Trophoblast cell (in vitro differentiated cells and primary cell): ENCODE data around the gene FLYWCH1.

Source experiments
- DNase-seq, 2 donors: peaks; one replicate each; pipeline ENCODE4 v3.0.0-alpha.2; 2016
- H2AFZ ChIP-seq: 2 replicates; pipeline ENCODE4 v1.6.1; 2013; ENCODE audit warnings: low read length, moderate library complexity, mild to moderate bottlenecking; ENCODE audit not compliant: insufficient read depth, poor library complexity
- H2AK5ac ChIP-seq: 2 replicates; pipeline ENCODE4 v1.6.1; 2013; ENCODE audit warnings: mild to moderate bottlenecking, low read length
- H2BK120ac ChIP-seq: 2 replicates; pipeline ENCODE4 v1.6.1; 2013; ENCODE audit warnings: low read length, mild to moderate bottlenecking, moderate library complexity; ENCODE audit not compliant: insufficient read depth, poor library complexity
- H2BK12ac ChIP-seq: 2 replicates; pipeline ENCODE4 v1.6.1; 2013; ENCODE audit warnings: mild to moderate bottlenecking, low read length, moderate library complexity
- H2BK5ac ChIP-seq: 2 replicates; pipeline ENCODE4 v1.6.1; 2013; ENCODE audit warnings: low read length, low read depth, moderate library complexity, mild to moderate bottlenecking; ENCODE audit not compliant: poor library complexity
- H3K14ac ChIP-seq: 2 replicates; pipeline ENCODE4 v1.6.1; 2013; ENCODE audit warnings: mild to moderate bottlenecking, low read length
- H3K18ac ChIP-seq: 2 replicates; pipeline ENCODE4 v1.6.1; 2013; ENCODE audit warnings: mild to moderate bottlenecking, low read length
- H3K23ac ChIP-seq: 2 replicates; pipeline ENCODE4 v1.6.1; 2013; ENCODE audit warnings: low read length
- H3K27ac ChIP-seq: 2 replicates; pipeline ENCODE4 v1.5.1; 2013; ENCODE audit warnings: low read depth, mild to moderate bottlenecking, inconsistent platforms, low read length, moderate library complexity
- H3K27me3 ChIP-seq: 2 replicates; pipeline ENCODE4 v1.6.1; 2013; ENCODE audit warnings: inconsistent platforms, mild to moderate bottlenecking, low read length, moderate library complexity; ENCODE audit not compliant: insufficient read depth
- H3K36me3 ChIP-seq, 2 experiments: 1 replicate in 1 of 2; 2 replicates in 1 of 2; pipeline ENCODE4 v1.6.1; 2013; ENCODE audit warnings: low read length in 2 of 2, mild to moderate bottlenecking in 2 of 2, moderate library complexity in 1 of 2; ENCODE audit not compliant: insufficient read depth in 2 of 2, control insufficient read depth in 1 of 2
- H3K4ac ChIP-seq: 2 replicates; pipeline ENCODE4 v1.6.1; 2013; ENCODE audit warnings: low read depth, mild to moderate bottlenecking, low read length, moderate library complexity
- H3K4me1 ChIP-seq, 2 experiments: 1 replicate in 1 of 2; 2 replicates in 1 of 2; pipeline ENCODE4 v1.6.1; 2013; ENCODE audit warnings: low read length in 2 of 2, mild to moderate bottlenecking in 2 of 2, moderate library complexity in 1 of 2; ENCODE audit not compliant: insufficient read depth in 2 of 2, control insufficient read depth in 1 of 2
- H3K4me2 ChIP-seq: 2 replicates; pipeline ENCODE4 v1.6.1; 2013; ENCODE audit warnings: inconsistent platforms, mild to moderate bottlenecking, low read length, moderate library complexity
- H3K4me3 ChIP-seq: 2 replicates; pipeline ENCODE4 v1.5.1; 2013; ENCODE audit warnings: mild to moderate bottlenecking, low read depth, low read length, inconsistent platforms
- H3K79me1 ChIP-seq: one replicate; pipeline ENCODE4 v1.6.1; 2013; ENCODE audit warnings: low read length
- H3K79me2 ChIP-seq: 2 replicates; pipeline ENCODE4 v1.6.1; 2013; ENCODE audit warnings: low read length, mild to moderate bottlenecking; ENCODE audit not compliant: control insufficient read depth, insufficient read depth, poor library complexity
- H3K9ac ChIP-seq: 2 replicates; pipeline ENCODE4 v1.6.1; 2013; ENCODE audit warnings: mild to moderate bottlenecking, low read length
- H3K9me3 ChIP-seq: 2 replicates; pipeline ENCODE4 v1.6.1; 2013; ENCODE audit warnings: low read depth, mild to moderate bottlenecking, control low read depth, inconsistent platforms, low read length; ENCODE audit not compliant: insufficient read depth
- H4K12ac ChIP-seq: 2 replicates; pipeline ENCODE4 v1.6.1; 2013; ENCODE audit warnings: low read depth, mild to moderate bottlenecking, low read length, moderate library complexity
- H4K8ac ChIP-seq: 2 replicates; pipeline ENCODE4 v1.6.1; 2013; ENCODE audit warnings: low read depth, mild to moderate bottlenecking, low read length, moderate library complexity
- H4K91ac ChIP-seq: one replicate; pipeline ENCODE4 v1.6.1; 2013; ENCODE audit warnings: low read depth, mild to moderate bottlenecking, low read length, moderate library complexity
- WGBS: extraction: QIAGEN DNeasy Blood & Tissue Kit; methylation state at CpG from one replicate; pipeline ENCODE4 v1.1.7; 2013; ENCODE audit warnings: missing lambda C conversion rate; ENCODE audit not compliant: insufficient read length, insufficient coverage; ENCODE audit errors: extremely low coverage; 5-methylcytosine and 5-hydroxymethylcytosine counted together

Gene FLYWCH1

GRCh38 chr16:2962334-2963073 is 50.8 kb downstream of the FLYWCH1 start:
- H3K14ac ChIP-seq, result no peak overlapping the region

GRCh38 chr16:2963074-2963722 is 51.5 kb downstream of the FLYWCH1 start:
- H2AK5ac ChIP-seq, result no peak overlapping the region
- H4K8ac ChIP-seq, result no peak overlapping the region
- H2AFZ ChIP-seq, result peak overlapping the region; percentile 38
- H3K9ac ChIP-seq, result no peak overlapping the region
- H4K91ac ChIP-seq, result no peak overlapping the region
- H3K4me2 ChIP-seq, result peak overlapping the region; percentile 90
- no peak overlapping the region for H3K14ac ChIP-seq
- H3K79me1 ChIP-seq, result peaks cover 2% of the 10 kb centered on the region
- peak overlapping the region; percentile 41 for H3K4me3 ChIP-seq
- no peak overlapping the region for H4K12ac ChIP-seq
- peaks cover 7 to 17% of the 10 kb centered on the region in 2 experiments for H3K4me1 ChIP-seq
- no peak overlapping the region for H2BK120ac ChIP-seq
- peaks cover 3% of the 10 kb centered on the region for H3K27me3 ChIP-seq
- H3K4ac ChIP-seq, result no peak overlapping the region
- no peak overlapping the region for H3K18ac ChIP-seq
- no peak overlapping the region for H3K23ac ChIP-seq
- H2BK12ac ChIP-seq, result no peak overlapping the region
- no peaks in the 10 kb centered on the region for H3K36me3 ChIP-seq
- H2BK5ac ChIP-seq, result no peak overlapping the region
- H3K79me2 ChIP-seq, result no peaks in the 10 kb centered on the region
- H3K27ac ChIP-seq, result no peak overlapping the region
- WGBS, result no CpG with 5 or more reads among the region's 40 CpGs
- no peak for DNase-seq
- H3K9me3 ChIP-seq, result no peaks in the 10 kb centered on the region

More at GRCh38 chr16:2962334-2963073, 50.8 kb downstream of the FLYWCH1 start:
- Histone ChIP-seq H3K4me1 (peaks cover 7 to 17% of the 10 kb centered on the region in 2 experiments), H3K36me3 (no peaks in the 10 kb centered on the region), H3K9me3 (no peaks in the 10 kb centered on the region), H3K4me3 (no peak overlapping the region), H3K79me1 (peaks cover 2% of the 10 kb centered on the region), H3K4ac (no peak overlapping the region), H2AK5ac (no peak overlapping the region), H4K8ac (no peak overlapping the region), H3K27ac (no peak overlapping the region), H3K9ac (no peak overlapping the region), H3K23ac (no peak overlapping the region), H3K4me2 (no peak overlapping the region), H3K18ac (no peak overlapping the region), H2AFZ (no peak overlapping the region), H2BK5ac (no peak overlapping the region), H3K27me3 (peaks cover 3% of the 10 kb centered on the region), H2BK120ac (no peak overlapping the region), H4K91ac (no peak overlapping the region), H4K12ac (no peak overlapping the region), H2BK12ac (no peak overlapping the region), H3K79me2 (no peaks in the 10 kb centered on the region)
- no peak for DNase-seq
- WGBS, result no CpG with 5 or more reads among the region's 28 CpGs

DNA sequence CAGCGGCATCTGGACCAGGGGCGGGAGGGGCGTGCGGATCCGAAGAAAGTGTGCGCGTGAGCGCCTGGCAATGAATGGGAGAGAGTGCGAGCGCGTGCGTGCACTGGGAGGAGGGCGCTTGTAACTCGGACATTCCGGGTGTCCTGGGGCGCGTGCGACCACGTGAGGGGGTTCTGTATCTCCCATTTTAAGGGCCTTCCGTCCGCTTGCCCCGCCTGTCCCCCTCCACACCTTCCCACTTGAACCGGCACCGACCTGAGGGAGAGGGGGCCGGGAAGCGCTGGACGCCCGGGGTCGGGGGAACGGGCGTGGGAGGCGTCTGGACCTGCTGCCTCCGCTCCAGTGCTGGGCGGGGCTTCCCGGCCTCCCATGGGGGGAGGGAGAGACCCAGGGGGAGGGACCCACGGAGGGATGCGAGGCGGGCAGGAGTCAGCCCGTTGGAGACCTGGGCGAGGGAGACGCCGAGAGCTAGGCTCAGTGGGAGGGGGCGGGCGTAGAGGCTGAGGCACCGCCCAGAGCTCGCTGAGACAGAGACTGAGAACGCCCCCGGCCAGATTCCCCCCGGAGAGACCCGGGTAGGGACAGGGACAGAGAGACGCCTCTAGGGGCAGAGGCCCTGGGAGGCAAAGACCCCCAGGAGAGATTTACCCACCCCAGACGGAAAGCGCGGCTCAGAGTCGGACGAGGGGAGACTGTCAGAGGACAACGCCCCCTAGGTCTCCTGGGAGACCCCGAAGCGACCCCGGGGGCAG is 52.2 kb downstream of the FLYWCH1 start, which contains the start of gene KREMEN2:
Gene KREMEN2, plus strand, starts transcription at position 553 of the 752 bp plus-strand sequence. CDS start 246 bp downstream, outside the sequence.
- Histone ChIP-seq H3K4ac (no peak within 1 kb of the TSS), H4K91ac (peak within 1 kb of the TSS; percentile 14), H3K23ac (no peak within 1 kb of the TSS), H3K18ac (peak within 1 kb of the TSS; percentile 19), H4K8ac (no peak within 1 kb of the TSS), H2AK5ac (no peak within 1 kb of the TSS), H3K27ac (no peak within 1 kb of the TSS), H2AFZ (peak within 1 kb of the TSS; percentile 38), H3K4me2 (peak within 1 kb of the TSS; percentile 90), H3K4me1 (peaks cover 12 to 21% of the 10 kb centered on the region in 2 experiments), H4K12ac (no peak within 1 kb of the TSS), H3K4me3 (peak within 1 kb of the TSS; percentile 64), H3K27me3 (peaks cover 3% of the 10 kb centered on the region), H3K79me1 (peaks cover 2% of the 10 kb centered on the region), H2BK5ac (no peak within 1 kb of the TSS), H3K9ac (no peak within 1 kb of the TSS), H3K36me3 (no peaks in the 10 kb centered on the region), H2BK120ac (no peak within 1 kb of the TSS), H3K14ac (no peak within 1 kb of the TSS), H3K79me2 (no peaks in the 10 kb centered on the region), H3K9me3 (no peaks in the 10 kb centered on the region), H2BK12ac (no peak within 1 kb of the TSS)
- no CpG with 5 or more reads among the region's 60 CpGs for WGBS
- peak in 1 of 2 donors; percentile 35 for DNase-seq
